Measurements from ENCODE around the gene WDR46. TPM values are rescaled to one million over a fixed set of nuclear protein-coding genes. Genes with fewer than 3 reads are reported as not detected.
A peak's percentile ranks its signal among the peaks of the same experiment; 100 is the strongest.

The WDR46 gene
- total and polyA plus RNA-seq, 2 of the 13 experiments (the other 11 are each of a cell fraction or from before 2014, with no cell fraction given), result 47.4 to 105 TPM

DNA sequence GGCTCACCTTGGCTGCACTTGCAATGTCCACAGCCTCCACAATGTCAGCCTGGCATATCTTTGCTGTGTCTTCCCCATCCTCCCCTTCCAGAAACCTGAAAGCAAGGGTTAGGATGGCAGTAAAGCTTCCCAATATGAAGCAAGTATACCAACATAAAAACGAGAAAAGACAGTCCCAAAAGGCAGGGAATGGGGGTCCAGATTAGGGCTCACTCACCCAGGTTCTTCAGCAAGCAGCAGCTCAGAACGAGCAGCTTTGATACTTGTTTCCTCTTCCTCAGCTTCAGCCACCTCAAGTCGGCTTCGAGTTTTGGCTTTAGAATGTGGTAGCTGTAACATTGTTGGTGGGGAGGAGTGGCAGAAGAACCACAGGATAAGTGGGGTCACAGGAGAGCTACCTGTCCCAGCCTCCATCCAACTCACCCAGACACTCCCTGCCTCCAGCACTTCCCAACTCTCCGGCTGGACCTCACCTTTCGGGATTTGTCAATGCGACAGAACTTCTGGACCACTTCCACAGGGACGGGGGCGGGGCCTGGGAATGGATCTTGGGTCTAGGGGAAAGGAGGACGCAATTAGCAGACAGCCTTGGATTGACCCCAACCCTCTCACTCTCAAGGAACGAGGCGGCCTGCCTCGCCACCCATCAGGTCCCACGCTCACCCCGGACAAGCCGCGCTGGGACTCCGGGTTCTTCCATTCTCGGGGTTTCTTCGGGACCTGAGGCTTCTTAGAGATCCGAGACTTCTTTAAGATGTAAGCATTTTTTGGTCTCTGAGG lies 708 bp downstream of the WDR46 start (continued):
- TF ChIP-seq ARNT2 (CRISPR knock-in tag; IDR thresholded peaks at IDR 0.05; ENCODE audit: low read depth) (peak; percentile 18; the same call in 1 of the 2 replicates), SIX1 (CRISPR knock-in tag; IDR thresholded peaks at IDR 0.05; ENCODE audit: borderline replicate concordance) (no peak), ARNT (IDR thresholded peaks at IDR 0.05) (no peak), ZNF563 (CRISPR knock-in tag; IDR thresholded peaks at IDR 0.05) (peak; percentile 2; the same call in 1 of the 2 replicates), HNRNPLL (IDR thresholded peaks at IDR 0.05; ENCODE audit: low read depth, low read length, poor library complexity, severe bottlenecking) (no peak), NFYB (CRISPR knock-in tag; IDR thresholded peaks at IDR 0.05) (no peak), KDM5B (CRISPR knock-in tag; IDR thresholded peaks at IDR 0.05; ENCODE audit: borderline replicate concordance) (peak; percentile 32; the same call in 1 of the 2 replicates), GLI4 (CRISPR knock-in tag; IDR thresholded peaks at IDR 0.05; ENCODE audit: borderline replicate concordance) (peak; percentile 73; the same call in 1 of the 2 replicates), NAIF1 (CRISPR knock-in tag; IDR thresholded peaks at IDR 0.05; ENCODE audit: borderline replicate concordance) (no peak), ZNF468 (CRISPR knock-in tag; IDR thresholded peaks at IDR 0.05) (no peak), MBNL3 (CRISPR knock-in tag; conservative IDR thresholded peaks at IDR 0.05) (no peak), ADNP (CRISPR knock-in tag; IDR thresholded peaks at IDR 0.05) (no peak), DMAP1 (CRISPR knock-in tag; IDR thresholded peaks at IDR 0.05) (no peak), MAZ (IDR thresholded peaks at IDR 0.05; ENCODE audit: borderline replicate concordance, low read depth, low read length) (no peak), MAZ (CRISPR knock-in tag; IDR thresholded peaks at IDR 0.05; ENCODE audit: low read depth) (peak; percentile 19; the same call in 1 of the 2 replicates), MBD4 (IDR thresholded peaks at IDR 0.05; ENCODE audit: borderline replicate concordance, low read length) (no peak), HOXD1 (CRISPR knock-in tag; IDR thresholded peaks at IDR 0.05) (no peak), SALL1 (CRISPR knock-in tag; IDR thresholded peaks at IDR 0.05) (no peak), NFKB2 (CRISPR knock-in tag; IDR thresholded peaks at IDR 0.05; ENCODE audit: borderline replicate concordance) (peak; percentile 39; the same call in 1 of the 2 replicates), ZFY (CRISPR knock-in tag; IDR thresholded peaks at IDR 0.05) (0 out of 2 replicates have a peak, but pooled peaks have one; percentile 27), ELF3 (CRISPR knock-in tag; IDR thresholded peaks at IDR 0.05) (no peak)
- TF ChIP-seq, protein P1, sequence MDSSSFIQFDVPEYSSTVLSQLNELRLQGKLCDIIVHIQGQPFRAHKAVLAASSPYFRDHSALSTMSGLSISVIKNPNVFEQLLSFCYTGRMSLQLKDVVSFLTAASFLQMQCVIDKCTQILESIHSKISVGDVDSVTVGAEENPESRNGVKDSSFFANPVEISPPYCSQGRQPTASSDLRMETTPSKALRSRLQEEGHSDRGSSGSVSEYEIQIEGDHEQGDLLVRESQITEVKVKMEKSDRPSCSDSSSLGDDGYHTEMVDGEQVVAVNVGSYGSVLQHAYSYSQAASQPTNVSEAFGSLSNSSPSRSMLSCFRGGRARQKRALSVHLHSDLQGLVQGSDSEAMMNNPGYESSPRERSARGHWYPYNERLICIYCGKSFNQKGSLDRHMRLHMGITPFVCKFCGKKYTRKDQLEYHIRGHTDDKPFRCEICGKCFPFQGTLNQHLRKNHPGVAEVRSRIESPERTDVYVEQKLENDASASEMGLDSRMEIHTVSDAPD (CRISPR knock-in tag; IDR thresholded peaks at IDR 0.05), result no peak
- TF ChIP-seq, protein P2, sequence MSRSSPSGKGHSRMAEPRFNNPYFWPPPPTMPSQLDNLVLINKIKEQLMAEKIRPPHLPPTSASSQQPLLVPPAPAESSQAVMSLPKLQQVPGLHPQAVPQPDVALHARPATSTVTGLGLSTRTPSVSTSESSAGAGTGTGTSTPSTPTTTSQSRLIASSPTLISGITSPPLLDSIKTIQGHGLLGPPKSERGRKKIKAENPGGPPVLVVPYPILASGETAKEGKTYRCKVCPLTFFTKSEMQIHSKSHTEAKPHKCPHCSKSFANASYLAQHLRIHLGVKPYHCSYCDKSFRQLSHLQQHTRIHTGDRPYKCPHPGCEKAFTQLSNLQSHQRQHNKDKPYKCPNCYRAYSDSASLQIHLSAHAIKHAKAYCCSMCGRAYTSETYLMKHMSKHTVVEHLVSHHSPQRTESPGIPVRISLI (CRISPR knock-in tag; IDR thresholded peaks at IDR 0.05; ENCODE audit: borderline replicate concordance), result no peak
- TF ChIP-seq, protein P3, sequence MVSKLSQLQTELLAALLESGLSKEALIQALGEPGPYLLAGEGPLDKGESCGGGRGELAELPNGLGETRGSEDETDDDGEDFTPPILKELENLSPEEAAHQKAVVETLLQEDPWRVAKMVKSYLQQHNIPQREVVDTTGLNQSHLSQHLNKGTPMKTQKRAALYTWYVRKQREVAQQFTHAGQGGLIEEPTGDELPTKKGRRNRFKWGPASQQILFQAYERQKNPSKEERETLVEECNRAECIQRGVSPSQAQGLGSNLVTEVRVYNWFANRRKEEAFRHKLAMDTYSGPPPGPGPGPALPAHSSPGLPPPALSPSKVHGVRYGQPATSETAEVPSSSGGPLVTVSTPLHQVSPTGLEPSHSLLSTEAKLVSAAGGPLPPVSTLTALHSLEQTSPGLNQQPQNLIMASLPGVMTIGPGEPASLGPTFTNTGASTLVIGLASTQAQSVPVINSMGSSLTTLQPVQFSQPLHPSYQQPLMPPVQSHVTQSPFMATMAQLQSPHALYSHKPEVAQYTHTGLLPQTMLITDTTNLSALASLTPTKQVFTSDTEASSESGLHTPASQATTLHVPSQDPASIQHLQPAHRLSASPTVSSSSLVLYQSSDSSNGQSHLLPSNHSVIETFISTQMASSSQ (IDR thresholded peaks at IDR 0.05; ENCODE audit: low read depth), result no peak
- TF ChIP-seq, protein P3 (CRISPR knock-in tag; IDR thresholded peaks at IDR 0.05; ENCODE audit: borderline replicate concordance), result no peak
